ENCODE measurements around the gene KCNH3. TPM values are rescaled to one million over a fixed set of nuclear protein-coding genes. Genes with fewer than 3 reads are reported as not detected.
"Not testable (repeated sequence)": the region's sequence is repeated elsewhere in the genome, so short reads cannot be mapped to it uniquely, and the experiment has no call there.

KCNH3 gene
- total and polyA plus RNA-seq, 9 donors = 0.13 to 5.9 (median 0.72) TPM; not detected in 2

DNA sequence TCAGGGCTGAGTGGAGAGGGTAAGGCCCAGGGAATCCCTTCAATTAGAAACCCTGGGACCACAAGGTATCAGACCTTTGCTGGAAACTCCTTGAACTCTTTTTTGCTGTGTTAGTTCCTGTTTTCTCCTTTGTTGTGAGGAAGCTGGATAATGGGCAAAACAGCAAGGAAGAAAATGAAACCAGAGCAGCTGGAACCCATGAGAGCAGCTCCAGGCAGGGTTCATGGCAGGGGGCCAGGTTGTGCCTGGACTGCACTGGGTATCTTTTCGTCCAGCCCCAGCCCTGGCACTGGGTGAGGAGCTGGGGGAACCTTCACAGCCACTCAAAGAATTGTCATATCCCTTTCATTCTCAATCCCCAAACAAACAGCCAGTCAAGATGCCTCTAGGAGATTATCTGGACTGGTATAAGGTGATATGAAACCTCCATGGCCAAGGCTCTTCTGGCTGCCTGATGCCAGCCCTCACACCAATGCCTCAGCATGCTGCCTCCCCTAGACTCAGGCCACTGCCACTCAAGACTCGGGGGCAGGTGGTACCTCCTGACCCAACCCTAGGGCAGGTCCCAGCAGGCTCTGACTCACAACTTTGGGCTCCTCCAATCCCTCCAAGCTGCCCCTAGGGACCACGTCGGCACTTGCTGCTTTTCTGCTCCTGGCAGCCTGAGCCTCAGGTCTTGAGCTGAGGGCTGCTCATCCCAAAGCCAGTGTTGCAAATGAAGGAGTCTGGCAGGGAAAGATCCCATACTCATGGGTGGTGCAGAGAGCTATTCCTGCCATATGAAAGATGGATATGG is 50.1 kb downstream of the KCNH3 start:
- no peak for DNase-seq
- H3K4me1 ChIP-seq (ENCODE audit: insufficient read depth) = no peaks in the 10 kb centered on the region
- intact Hi-C loops (cut with DNase I) = no loop called here
- H3K4me3 ChIP-seq = no peak overlapping the region
- no peaks in the 10 kb centered on the region for H3K9me3 ChIP-seq
- H3K27me3 ChIP-seq = no peaks in the 10 kb centered on the region
- WGBS, 3 donors = 77 to 84% (median 79%) methylated on average over 4 of the region's 4 CpGs
- TF ChIP-seq POLR2A (IDR thresholded peaks at IDR 0.05) = no peak
- H3K36me3 ChIP-seq = no peaks in the 10 kb centered on the region
- no peak overlapping the region for H3K27ac ChIP-seq

DNA sequence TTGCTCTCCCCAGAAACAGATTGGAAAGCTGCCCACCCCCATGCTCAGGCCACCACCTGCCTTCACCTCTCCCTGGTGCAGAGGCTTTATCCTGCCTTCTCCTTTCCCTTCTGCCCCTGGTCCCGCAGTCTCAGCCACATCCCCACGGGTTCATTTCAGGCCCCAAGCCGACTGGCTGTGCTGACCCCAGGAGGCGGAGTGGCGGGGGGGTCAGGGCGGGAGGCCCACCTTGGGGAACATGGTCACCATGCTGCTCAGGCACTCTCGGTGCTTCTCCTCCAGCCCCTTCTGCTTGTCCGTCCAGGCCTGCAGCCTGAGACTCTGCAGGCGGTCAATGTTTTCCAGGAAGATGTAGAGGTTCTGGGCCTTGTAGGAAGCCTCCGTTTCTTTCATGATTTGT is 59.7 kb downstream of the KCNH3 start:
- TF ChIP-seq POLR2A (IDR thresholded peaks at IDR 0.05) = no peak
- H3K9me3 ChIP-seq = no peaks in the 10 kb centered on the region
- H3K36me3 ChIP-seq = no peaks in the 10 kb centered on the region
- no peak for DNase-seq
- H3K4me3 ChIP-seq = no peak overlapping the region
- intact Hi-C loops (cut with DNase I) = no loop called here
- H3K4me1 ChIP-seq (ENCODE audit: insufficient read depth) = no peaks in the 10 kb centered on the region
- 73 to 81% (median 77%) methylated on average over 10 of the region's 10 CpGs for WGBS, 3 donors
- no peak overlapping the region for H3K27ac ChIP-seq
- H3K27me3 ChIP-seq = no peaks in the 10 kb centered on the region

DNA sequence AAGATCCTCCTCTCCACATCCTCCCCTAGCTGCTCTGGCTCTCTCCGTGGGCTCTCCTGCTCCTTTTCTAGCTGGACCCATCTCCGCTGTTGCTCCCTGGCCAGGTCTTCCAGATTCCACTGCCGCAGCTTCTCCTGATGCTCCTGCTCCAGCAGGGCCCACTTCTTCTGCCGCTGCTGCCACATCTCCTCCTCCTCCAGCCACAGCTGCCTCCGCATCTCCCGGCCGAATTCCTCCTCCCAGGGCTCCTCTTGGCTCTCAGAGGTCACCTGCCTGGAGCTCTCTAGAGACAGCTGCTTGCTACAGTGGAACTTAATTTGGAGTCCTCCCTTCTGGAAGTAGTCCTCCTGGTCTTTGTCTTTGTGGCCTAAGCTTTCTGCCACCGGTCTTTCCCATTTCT is 61.1 kb downstream of the KCNH3 start:
- no peaks in the 10 kb centered on the region for H3K9me3 ChIP-seq
- no peak for TF ChIP-seq POLR2A (IDR thresholded peaks at IDR 0.05)
- TF ChIP-seq EP300 (IDR thresholded peaks at IDR 0.05) = no peak
- TF ChIP-seq, protein P1, sequence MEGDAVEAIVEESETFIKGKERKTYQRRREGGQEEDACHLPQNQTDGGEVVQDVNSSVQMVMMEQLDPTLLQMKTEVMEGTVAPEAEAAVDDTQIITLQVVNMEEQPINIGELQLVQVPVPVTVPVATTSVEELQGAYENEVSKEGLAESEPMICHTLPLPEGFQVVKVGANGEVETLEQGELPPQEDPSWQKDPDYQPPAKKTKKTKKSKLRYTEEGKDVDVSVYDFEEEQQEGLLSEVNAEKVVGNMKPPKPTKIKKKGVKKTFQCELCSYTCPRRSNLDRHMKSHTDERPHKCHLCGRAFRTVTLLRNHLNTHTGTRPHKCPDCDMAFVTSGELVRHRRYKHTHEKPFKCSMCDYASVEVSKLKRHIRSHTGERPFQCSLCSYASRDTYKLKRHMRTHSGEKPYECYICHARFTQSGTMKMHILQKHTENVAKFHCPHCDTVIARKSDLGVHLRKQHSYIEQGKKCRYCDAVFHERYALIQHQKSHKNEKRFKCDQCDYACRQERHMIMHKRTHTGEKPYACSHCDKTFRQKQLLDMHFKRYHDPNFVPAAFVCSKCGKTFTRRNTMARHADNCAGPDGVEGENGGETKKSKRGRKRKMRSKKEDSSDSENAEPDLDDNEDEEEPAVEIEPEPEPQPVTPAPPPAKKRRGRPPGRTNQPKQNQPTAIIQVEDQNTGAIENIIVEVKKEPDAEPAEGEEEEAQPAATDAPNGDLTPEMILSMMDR (IDR thresholded peaks at IDR 0.05) = no peak
- H3K4me1 ChIP-seq (ENCODE audit: insufficient read depth) = no peaks in the 10 kb centered on the region
- H3K36me3 ChIP-seq = no peaks in the 10 kb centered on the region
- 80 to 89% (median 86%) methylated on average over 8 of the region's 8 CpGs for WGBS, 3 donors
- no peak for DNase-seq
- intact Hi-C loops (cut with DNase I) = no loop called here
- no peak overlapping the region for H3K27ac ChIP-seq
- H3K4me3 ChIP-seq = no peak overlapping the region
- H3K27me3 ChIP-seq = no peaks in the 10 kb centered on the region

DNA sequence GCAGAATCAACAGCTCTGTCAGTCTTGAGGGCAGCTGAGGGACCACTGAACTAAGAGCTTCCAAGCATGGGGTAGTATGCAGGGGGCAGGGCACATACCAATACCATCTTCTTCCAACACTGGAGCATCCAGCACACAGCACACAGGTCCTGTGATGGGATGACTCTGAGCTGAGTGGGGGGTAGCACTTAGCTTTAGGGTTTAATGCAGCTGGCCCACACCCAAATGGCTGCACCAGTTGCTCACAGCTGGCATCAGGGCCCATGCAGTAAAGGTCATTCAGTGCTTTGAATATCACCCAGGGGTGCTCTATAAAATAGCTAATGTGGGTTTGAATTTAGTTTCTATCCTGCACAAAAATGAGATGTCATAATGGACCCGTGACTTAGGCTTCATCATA is 64.9 kb downstream of the KCNH3 start:
- Histone ChIP-seq H3K9me3 (no peaks in the 10 kb centered on the region), H3K27ac (no peak overlapping the region), H3K27me3 (no peaks in the 10 kb centered on the region), H3K4me3 (no peak overlapping the region), H3K36me3 (no peaks in the 10 kb centered on the region), H3K4me1 (ENCODE audit: insufficient read depth) (no peaks in the 10 kb centered on the region)
- intact Hi-C loops (cut with DNase I) = no loop called here
- 79 to 90% (median 84%) methylated on average over 1 of the region's 1 CpG for WGBS, 3 donors
- TF ChIP-seq POLR2A (IDR thresholded peaks at IDR 0.05) (no peak), EP300 (IDR thresholded peaks at IDR 0.05) (no peak)
- TF ChIP-seq, protein P1 (IDR thresholded peaks at IDR 0.05) = no peak
- DNase-seq = no peak

DNA sequence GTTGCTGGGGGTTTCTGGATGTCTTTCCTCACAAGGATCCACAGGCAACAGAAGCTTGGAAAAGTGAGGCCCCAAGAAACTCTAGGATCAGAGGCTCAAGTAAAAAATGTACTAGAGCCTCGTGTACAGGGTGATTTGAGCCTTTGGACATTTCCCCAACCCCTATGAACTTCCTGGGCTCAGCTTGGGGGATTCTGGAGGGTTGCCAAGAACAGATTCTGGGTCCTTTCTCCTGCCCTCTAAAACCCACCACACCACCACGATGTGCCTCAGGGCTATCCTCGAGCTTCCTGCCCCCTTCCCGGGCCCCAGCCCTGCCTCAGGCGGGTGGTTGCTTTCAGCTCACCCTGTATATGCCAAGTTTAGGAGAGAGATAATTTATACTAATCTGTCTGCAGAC is 66.0 kb downstream of the KCNH3 start:
- Histone ChIP-seq H3K4me1 (ENCODE audit: insufficient read depth) (no peaks in the 10 kb centered on the region), H3K27ac (no peak overlapping the region), H3K27me3 (no peaks in the 10 kb centered on the region), H3K9me3 (no peaks in the 10 kb centered on the region), H3K36me3 (no peaks in the 10 kb centered on the region), H3K4me3 (no peak overlapping the region)
- intact Hi-C loops (cut with DNase I) = no loop called here
- WGBS, 3 donors = 65 to 75% (median 73%) methylated on average over 5 of the region's 5 CpGs
- no peak for TF ChIP-seq EP300 (IDR thresholded peaks at IDR 0.05)
- no peak for TF ChIP-seq POLR2A (IDR thresholded peaks at IDR 0.05)
- TF ChIP-seq, protein P1 (IDR thresholded peaks at IDR 0.05) = no peak
- no peak for DNase-seq

DNA sequence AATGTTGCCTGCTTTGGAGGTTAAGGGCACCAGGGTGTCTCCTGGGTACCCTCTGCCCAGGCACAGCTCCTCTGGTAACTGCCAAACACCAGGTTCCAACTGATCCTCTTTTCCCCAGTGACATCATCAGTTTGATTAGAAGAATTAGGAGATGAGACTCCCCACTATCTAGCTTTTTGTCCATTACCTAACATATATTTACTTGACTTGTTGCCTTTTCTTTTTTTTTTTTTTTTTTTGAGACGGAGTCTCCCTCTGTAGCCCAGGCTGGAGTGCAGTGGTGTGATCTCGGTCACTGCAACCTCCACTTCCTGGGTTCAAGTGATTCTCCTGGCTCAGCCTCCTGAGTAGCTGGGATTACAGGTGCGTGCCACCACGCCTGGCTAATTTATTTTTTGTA is 66.7 kb downstream of the KCNH3 start, which contains the start of gene FAM186B:
FAM186B (minus strand) TSS at position 101 of the 400 bp plus-strand sequence. CDS start 162 bp downstream, outside the sequence.
- WGBS, 3 donors = 95 to 97% (median 95%) methylated on average over 4 of the region's 4 CpGs
- H3K9me3 ChIP-seq; DNase-seq; H3K4me1 ChIP-seq (ENCODE audit: insufficient read depth); H3K27me3 ChIP-seq; H3K4me3 ChIP-seq; intact Hi-C loops (cut with DNase I); H3K36me3 ChIP-seq; H3K27ac ChIP-seq: not testable (repeated sequence)
